ENCODE data around the gene GPC6. TPM values are rescaled to one million over a fixed set of nuclear protein-coding genes. Genes with fewer than 3 reads are reported as not detected.

Gene GPC6
- total and polyA plus RNA-seq, 2 donors (not counting 1 experiment from before 2014, with no cell fraction given): not detected

- Histone ChIP-seq H3K27ac (ENCODE audit: low read length in 2 of 2) (no peak overlapping the region), H3K9me3 (ENCODE audit: control extremely low read depth in 1 of 3, control insufficient read depth in 2 of 3, insufficient read depth in 1 of 3, low read length in 2 of 3) (peaks cover 0 to 2% (median 0%) of the 10 kb centered on the region in 3 donors), H3K36me3 (replicated peaks in 1 of 2; ENCODE audit: control extremely low read depth in 1 of 2, control insufficient read depth in 1 of 2, extremely low read depth in 1 of 2, insufficient read depth in 2 of 2, low read length in 1 of 2) (no peaks in the 10 kb centered on the region), H4K20me1 (ENCODE audit: control insufficient read depth, insufficient read depth, low read length, poor library complexity, severe bottlenecking) (no peaks in the 10 kb centered on the region), H3K4me2 (replicated peaks; ENCODE audit: low read depth, low read length, poor library complexity, severe bottlenecking) (no peak overlapping the region), H3K9ac (ENCODE audit: low read length) (no peak overlapping the region), H3K79me2 (ENCODE audit: control insufficient read depth, insufficient read depth, low read length) (no peaks in the 10 kb centered on the region), H3K4me3 (ENCODE audit: control extremely low read depth in 1 of 5, extremely low read depth in 1 of 5, insufficient read depth in 1 of 5, low read depth in 2 of 5, low read length in 4 of 5) (no peak overlapping the region), H3K27me3 (replicated peaks in 1 of 4; ENCODE audit: control extremely low read depth in 1 of 4, control insufficient read depth in 3 of 4, insufficient read depth in 4 of 4, low read length in 3 of 4) (no peaks in the 10 kb centered on the region), H2AFZ (ENCODE audit: insufficient read depth, low read depth, low read length, poor library complexity, severe bottlenecking) (no peak overlapping the region), H3K4me1 (ENCODE audit: control insufficient read depth in 2 of 2, insufficient read depth in 2 of 2, low read length in 2 of 2) (no peaks in the 10 kb centered on the region)
- H3K4me1 Mint-ChIP-seq: no peaks in the 10 kb centered on the region
- ATAC-seq (ENCODE audit: low read depth) (no peak), DNase-seq (no peak)
- POLR2A ChIA-PET: no interaction called here
- H3K9me3 Mint-ChIP-seq (ENCODE audit: insufficient read depth): no peaks in the 10 kb centered on the region
- H3K27ac Mint-ChIP-seq: no peak overlapping the region
- TF ChIP-seq EZH2 (IDR thresholded peaks at IDR 0.05; ENCODE audit: borderline replicate concordance, insufficient read depth, low read depth, low read length, poor library complexity, severe bottlenecking) (no peak), CTCF (IDR thresholded peaks at IDR 0.05) (no peak)
- CTCF ChIA-PET: no interaction called here
- no peak overlapping the region for H3K4me3 Mint-ChIP-seq
- no CpG with 5 or more reads among the region's 5 CpGs for WGBS (ENCODE audit: insufficient coverage)
- no peaks in the 10 kb centered on the region for H3K27me3 Mint-ChIP-seq
- intact Hi-C loops (cut with micrococcal nuclease): no loop called here
Observed at GRCh38 chr13:93853912-93854311, 627.3 kb downstream of the GPC6 start.

DNA sequence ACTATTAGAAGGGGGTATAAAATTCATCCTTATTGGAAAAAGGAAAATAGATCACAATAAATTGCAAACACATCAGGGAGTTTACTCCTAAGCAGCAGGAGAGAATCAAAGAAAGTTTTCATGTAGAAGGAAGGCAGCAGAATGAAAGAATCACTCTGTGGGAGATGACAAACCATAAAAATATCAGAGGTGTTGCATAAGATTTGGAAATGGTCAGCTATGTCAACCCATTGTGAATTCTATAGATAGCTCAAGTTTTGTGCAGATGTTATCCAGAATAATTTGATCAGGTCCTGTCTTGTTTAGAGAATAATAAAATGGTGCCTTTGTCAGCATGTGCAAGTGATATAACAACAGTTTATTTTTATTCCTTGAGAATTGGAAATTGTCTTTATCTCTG is 630.5 kb downstream of the GPC6 start:
- ChIA-PET POLR2A (no interaction called here), CTCF (no interaction called here)
- Mint-ChIP-seq H3K27me3 (no peaks in the 10 kb centered on the region), H3K4me3 (no peak overlapping the region), H3K27ac (no peak overlapping the region), H3K9me3 (ENCODE audit: insufficient read depth) (no peaks in the 10 kb centered on the region), H3K4me1 (no peaks in the 10 kb centered on the region)
- DNase-seq (no peak), ATAC-seq (ENCODE audit: low read depth) (no peak)
- Histone ChIP-seq H3K4me1 (ENCODE audit: control insufficient read depth in 2 of 2, insufficient read depth in 2 of 2, low read length in 2 of 2) (no peaks in the 10 kb centered on the region), H3K27me3 (replicated peaks in 1 of 4; ENCODE audit: control extremely low read depth in 1 of 4, control insufficient read depth in 3 of 4, insufficient read depth in 4 of 4, low read length in 3 of 4) (no peaks in the 10 kb centered on the region), H3K9ac (ENCODE audit: low read length) (no peak overlapping the region), H4K20me1 (ENCODE audit: control insufficient read depth, insufficient read depth, low read length, poor library complexity, severe bottlenecking) (no peaks in the 10 kb centered on the region), H3K27ac (ENCODE audit: low read length in 2 of 2) (no peak overlapping the region), H3K4me2 (replicated peaks; ENCODE audit: low read depth, low read length, poor library complexity, severe bottlenecking) (no peak overlapping the region), H3K9me3 (ENCODE audit: control extremely low read depth in 1 of 3, control insufficient read depth in 2 of 3, insufficient read depth in 1 of 3, low read length in 2 of 3) (peaks cover 0 to 4% (median 0%) of the 10 kb centered on the region in 3 donors), H3K36me3 (replicated peaks in 1 of 2; ENCODE audit: control extremely low read depth in 1 of 2, control insufficient read depth in 1 of 2, extremely low read depth in 1 of 2, insufficient read depth in 2 of 2, low read length in 1 of 2) (no peaks in the 10 kb centered on the region), H3K79me2 (ENCODE audit: control insufficient read depth, insufficient read depth, low read length) (no peaks in the 10 kb centered on the region), H2AFZ (ENCODE audit: insufficient read depth, low read depth, low read length, poor library complexity, severe bottlenecking) (no peak overlapping the region), H3K4me3 (ENCODE audit: control extremely low read depth in 1 of 5, extremely low read depth in 1 of 5, insufficient read depth in 1 of 5, low read depth in 2 of 5, low read length in 4 of 5) (no peak overlapping the region)
- intact Hi-C loops (cut with micrococcal nuclease): no loop called here
- no peak for TF ChIP-seq CTCF (IDR thresholded peaks at IDR 0.05)
- TF ChIP-seq EZH2 (IDR thresholded peaks at IDR 0.05; ENCODE audit: borderline replicate concordance, insufficient read depth, low read depth, low read length, poor library complexity, severe bottlenecking): no peak

All from B cell (primary cell).